ENCODE measurements around the gene SIL1.
A peak's percentile ranks its signal among the peaks of the same experiment; 100 is the strongest.
"Not testable (repeated sequence)": the region's sequence is repeated elsewhere in the genome, so short reads cannot be mapped to it uniquely, and the experiment has no call there.

The SIL1 gene

DNA sequence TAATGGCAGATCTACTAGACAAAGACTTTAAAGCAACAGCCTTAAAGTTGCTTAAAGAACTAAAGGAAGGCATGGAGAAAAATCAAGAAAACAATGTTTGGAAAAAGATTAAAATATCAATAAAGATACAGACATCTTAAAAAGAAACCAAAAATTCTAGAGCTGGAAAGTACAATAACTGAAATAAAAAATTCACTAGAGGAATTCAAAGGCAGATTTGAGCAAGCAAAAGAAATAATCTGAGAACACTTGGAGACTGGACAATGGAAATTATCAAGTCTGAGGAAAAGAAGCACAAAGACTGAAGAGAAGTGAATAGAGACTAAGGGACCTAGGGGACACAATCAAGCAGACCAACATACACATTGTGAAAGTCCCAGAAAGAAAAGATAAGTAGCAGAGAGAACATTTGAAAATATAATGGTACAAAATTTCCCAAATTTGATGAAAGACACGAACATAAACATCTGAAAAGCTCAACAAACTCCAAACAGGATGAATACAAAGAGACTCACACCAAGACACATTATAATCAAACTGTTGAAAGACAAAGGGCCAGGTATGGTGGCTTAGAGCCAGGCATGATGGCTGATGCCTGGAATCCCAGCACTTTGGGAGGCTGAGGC is 26.3 kb downstream of the SIL1 start:
- DNase-seq = peak in 1 of 3 experiments; percentile 17

DNA sequence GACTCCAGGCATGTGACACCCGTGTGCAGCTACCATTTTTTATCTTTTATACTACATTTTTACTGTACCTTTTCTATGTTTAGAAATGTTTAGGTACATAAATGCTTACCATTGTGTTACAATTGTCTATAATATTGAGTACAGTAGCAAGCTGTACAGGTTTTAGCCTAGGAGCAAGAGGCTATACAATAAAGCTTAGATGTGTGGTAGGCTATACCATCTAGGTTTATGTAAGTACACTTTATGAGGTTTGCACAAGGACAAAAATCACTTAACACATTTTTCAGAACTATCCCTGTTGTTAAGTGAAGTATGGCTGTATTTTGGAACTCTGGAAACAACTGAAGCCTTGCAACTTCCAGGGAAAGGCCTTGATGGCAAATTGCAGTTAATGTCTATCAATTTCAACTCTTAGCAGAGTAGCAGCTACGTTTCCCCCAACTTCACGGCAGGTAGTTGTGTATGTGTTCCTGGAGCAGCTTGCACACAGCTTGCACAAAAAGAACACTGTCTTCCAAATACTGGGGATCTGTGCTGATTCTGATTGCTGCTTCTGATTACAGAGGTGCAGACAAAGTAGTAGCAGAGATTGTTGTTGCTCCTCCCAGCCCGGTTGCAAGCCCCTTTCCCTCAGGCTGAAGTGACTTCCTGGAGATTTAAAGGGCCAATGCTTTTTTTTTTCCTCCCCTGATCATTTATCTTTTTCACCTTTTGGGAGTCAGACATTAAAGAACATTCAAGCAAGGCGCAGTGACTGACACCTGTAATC is 30.0 kb downstream of the SIL1 start:
- no peak for DNase-seq

GRCh38 chr5:139167533-139167932 is 30.6 kb downstream of the SIL1 start:
- no peak for DNase-seq

DNA sequence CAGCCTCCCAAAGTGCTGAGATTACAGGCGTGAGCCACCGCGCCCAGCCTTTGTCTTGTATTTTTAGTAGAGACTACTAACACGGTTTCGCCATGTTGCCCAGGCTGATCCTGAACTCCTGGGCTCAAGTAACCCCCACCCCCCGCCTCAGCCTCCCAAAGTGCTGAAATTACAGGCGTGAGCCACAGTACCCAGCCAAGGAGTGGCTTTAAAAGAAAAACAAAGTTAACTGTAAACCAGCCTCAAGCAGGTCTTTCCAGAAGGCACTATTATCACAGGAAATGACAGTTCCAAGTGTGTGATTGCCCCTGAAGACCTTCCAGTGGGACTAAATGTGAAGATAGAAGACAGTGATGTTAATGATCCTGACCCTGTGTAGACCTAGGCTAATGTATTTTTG is 31.1 kb downstream of the SIL1 start:
- no peak for DNase-seq

DNA sequence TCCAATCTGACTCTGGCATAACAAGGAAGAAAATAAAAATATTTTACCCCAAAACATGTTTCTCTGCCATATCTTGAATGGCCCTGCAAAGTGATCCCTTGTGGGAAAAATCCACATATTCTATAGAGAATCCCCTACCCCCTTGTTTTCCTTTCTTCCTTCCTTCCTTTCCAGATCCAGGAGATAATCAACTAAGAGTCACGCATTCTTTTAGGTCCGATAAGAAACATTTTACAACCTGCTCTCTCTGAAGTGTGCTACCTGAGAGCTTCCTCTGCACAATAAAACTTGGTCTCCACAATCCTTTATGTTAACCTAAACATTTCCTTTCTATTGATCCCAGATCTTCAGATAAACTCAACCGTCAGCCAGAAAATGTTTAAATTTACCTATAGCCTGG is 33.3 kb downstream of the SIL1 start:
- not testable (repeated sequence) for DNase-seq

DNA sequence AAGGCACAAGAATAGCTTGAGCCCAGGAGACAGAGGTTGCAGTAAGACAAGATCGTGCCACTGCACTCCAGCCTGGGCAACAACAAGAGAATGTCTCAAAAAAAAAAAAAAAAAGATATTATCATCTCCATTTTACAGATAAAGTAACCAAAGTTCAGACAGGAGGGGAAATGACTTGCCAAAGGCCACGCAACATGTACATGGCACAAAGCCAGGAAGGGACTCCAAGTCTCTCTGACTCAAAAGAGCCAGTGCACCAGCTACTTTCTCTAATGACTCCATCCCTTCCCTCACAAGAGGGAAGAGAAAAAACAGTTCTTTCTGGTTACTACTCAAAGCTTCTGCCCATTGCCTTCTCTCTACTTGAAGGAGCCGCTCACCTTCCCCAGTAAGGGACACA is 34.1 kb downstream of the SIL1 start:
- no peak for DNase-seq

DNA sequence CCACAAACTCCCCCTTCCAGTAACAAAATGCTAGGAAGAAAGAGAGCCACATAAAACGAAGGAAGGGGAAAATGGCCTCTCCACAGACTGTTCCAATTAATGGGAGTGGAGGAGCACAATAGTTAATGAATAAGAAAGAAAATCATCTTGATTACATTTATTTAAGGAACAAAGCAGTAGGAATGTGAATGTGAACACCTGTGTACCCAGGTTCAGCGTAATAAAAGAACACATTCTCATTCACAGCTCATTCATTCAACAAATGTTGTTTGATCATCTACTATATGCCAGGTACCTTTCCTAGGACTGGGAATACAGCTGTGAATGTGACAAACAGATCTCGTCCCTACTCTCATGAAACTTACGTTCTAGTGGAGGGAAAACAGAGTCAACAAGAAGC is 35.7 kb downstream of the SIL1 start:
- no peak for DNase-seq

DNA sequence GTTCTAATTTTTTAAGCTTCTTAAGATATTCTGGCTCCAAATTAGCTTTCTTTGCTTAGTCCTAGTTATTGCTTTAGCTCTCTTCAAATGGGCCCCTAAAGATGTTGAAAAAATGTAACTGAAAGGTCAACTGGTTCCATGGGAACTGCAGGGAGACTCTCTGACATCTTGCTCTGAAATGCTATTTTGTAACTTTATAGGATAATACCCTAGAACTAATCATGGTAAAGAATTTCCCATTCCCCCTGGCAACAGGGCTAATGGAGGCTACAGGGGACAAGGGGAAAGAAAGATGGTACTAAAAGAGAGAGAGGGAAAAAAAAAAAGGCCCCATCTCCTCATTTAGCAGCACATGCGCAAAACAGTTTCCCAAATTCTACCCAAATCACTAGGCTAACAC is 39.4 kb downstream of the SIL1 start:
- no peak for DNase-seq

DNA sequence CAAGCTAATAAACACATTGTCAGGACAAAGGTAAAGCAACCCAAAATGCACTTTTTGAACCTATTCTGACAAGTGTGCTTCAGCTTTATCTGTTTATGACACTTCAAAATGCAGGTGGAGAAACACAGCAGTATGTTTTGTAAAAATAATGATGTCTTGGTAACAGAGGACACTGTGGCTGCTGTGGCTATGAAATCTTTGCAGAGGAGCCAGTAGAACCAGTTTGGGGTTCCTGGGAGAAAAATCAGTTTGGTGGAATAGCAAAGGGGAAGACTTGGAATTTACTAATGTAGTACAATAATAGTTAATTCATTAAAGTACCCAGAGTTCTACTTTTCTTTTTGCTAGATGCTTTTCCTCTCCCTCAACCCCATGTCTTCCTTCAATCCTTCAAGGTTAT is 40.6 kb downstream of the SIL1 start:
- DNase-seq = no peak

GRCh38 chr5:139156814-139157213 is 41.4 kb downstream of the SIL1 start:
- DNase-seq = no peak

DNA sequence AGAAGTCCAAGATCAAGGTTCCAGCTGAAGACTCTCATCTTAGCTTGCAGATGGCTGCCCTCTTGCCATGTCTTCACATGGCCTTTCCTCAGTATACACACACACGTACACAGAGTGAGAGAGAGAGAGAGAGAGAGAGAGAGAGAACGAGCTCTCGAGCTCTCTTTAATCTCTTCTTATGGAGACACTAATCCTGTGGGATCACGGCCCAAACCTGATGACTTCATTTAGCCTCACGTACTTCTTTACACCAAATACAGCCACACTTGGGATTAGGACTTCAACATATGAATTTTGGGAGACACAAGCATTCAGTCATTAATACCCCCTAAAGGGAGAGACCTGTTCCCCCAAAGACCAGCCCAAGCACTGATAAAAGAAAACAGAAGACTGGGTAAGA is 42.8 kb downstream of the SIL1 start:
- no peak for DNase-seq

DNA sequence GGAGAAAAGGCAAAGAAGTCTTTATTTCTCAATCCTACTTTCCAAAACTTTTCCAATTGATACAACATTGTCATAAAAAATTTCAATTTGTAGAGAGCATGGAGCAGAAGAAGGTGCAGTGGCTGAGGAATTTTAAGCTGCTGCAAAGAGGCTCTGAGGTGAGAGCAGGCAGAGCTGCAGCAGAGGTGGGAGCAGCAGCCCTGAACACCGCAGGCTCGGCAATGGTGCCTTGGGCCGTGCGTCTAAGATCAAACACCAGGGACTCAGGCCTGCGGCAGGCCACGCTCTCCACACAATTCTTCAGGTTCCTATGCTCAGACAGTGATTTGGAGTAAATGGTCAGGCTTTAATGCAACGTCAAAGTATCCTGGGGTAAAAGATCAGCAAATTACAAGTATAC is 46.3 kb downstream of the SIL1 start:
- no peak for DNase-seq

DNA sequence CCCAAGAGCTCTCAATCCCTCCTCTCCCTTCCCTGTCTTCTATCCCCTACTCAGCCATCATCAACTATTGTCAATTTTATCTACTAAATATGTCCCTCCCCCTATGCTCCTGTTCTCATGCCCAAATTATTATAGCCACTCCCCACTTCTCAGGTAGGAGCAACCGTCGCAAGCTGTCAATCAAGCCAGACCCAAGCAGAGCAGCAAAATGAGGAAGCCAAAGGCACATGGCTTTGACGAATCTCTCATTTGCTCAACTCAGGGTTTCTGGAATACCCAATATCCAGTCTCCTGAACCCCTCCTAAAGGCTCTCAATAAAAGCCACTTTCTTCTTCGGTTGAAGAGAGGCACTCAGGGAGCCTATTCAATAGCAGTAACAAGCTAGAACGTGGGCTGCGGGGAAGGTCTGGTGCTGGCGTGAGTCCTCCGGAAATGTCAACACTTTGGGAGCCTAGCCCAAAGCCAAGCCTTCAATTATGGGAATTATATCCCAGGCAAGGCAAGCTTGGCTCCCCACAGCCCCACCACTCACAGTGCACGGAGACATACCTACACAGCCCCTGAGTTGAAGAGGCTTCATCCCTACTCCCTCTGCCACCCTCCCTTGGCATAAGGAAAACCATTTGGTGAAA is 47.7 kb downstream of the SIL1 start:
- peak in 1 of 3 experiments; percentile 11 for DNase-seq

GRCh38 chr5:139149477-139150199 is 48.5 kb downstream of the SIL1 start:
- DNase-seq = no peak

DNA sequence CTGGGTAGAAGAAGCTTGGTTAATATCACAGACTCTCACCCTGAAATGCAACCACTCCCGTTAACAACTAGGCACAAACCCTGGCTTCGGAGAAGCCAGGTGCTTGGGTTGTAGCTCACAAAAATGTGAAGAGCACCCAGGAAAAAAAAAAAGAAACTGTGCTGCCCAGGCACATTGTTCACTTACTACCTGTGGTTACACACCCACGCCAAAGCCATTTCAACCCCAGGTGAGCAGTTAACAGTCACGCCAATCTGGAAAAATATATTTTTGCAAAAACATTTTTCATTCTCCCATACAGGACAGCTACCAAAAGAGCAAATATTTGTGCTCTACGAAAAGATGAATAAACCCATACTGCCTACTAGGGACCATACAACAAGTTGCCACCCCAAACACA is 49.2 kb downstream of the SIL1 start:
- peak in 1 of 3 experiments; percentile 38 for DNase-seq

GRCh38 chr5:139148306-139148705 is 49.9 kb downstream of the SIL1 start:
- no peak for DNase-seq

GRCh38 chr5:139147483-139148087 is 50.6 kb downstream of the SIL1 start:
- DNase-seq = peak in 1 of 3 experiments; percentile 40

DNA sequence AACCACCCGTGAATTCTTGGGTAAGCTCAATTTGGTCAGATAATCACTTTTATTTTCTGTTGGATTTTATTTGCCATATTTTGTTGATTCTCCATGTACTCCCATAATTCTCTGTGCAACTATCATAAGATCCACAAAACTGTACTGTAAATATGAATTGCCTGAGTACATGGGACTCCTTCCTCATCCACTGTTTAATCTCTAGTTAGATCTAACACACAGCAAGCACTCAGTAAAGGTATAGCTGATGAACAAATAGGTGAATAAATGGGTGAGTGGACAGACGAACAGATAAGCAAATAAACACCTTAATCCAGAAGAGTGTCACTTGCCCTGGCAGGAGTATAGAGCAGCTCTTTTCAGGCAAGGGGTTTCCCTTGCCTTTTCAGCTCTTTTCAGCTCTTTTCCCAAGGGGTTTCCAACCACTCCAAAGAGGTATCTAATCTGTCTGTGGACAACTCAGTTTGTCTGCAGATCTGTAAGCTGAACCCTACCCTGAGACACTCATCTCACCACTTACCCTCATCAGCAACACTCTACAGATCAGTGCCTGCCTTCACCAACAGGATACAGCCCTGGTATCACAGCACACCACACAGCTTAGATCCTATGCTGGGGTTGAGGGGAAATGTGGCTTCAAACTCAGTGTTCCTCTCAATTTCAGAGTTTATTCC is 51.2 kb downstream of the SIL1 start:
- peak in 1 of 3 experiments; percentile 96 for DNase-seq

GRCh38 chr5:139141446-139142204 is 56.5 kb downstream of the SIL1 start:
- no peak for DNase-seq

DNA sequence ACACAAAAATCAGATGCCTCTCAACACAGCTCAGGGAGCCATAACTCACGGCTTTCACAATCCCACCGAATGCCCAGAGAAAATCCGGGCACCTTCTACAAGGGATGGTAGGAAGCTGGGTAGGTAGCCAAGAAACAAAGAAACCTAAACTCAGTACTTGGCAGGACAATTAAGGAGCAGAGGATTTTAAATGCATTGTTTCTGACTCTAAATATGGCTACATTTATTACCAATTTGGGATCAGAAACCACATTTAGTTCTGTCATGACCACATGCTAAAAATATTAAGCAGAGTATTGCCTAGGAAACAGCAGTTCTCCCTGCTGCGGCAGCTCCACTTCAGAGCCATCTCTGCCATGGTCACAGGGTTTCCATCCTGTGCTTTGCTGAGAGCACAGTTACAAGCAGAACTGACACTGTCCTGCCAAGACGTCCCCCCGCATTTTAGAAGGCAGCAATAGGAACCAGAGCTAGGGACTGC is 57.5 kb downstream of the SIL1 start:
- peak in 1 of 3 experiments; percentile 36 for DNase-seq

- peak in 1 of 3 experiments; percentile 85 for DNase-seq
Observed at GRCh38 chr5:139138809-139139208, 59.4 kb downstream of the SIL1 start.

Measured in NCI-H1417 (cell line).